ENCODE measurements around the gene EVI2A. TPM values are rescaled to one million over a fixed set of nuclear protein-coding genes. Genes with fewer than 3 reads are reported as not detected.

The EVI2A gene
- total and polyA plus RNA-seq, 9 of the 15 experiments (the other 6 are each of a cell fraction or from before 2014, with no cell fraction given) = 0.06 to 0.37 (median 0.15) TPM; not detected in 3

GRCh38 chr17:31339906-31340661 is 18.7 kb upstream of the EVI2A start (continued):
- peak in 1 of 2 experiments; percentile 31; a peak in 1 of 4 replicates for TF ChIP-seq BCLAF1 (IDR thresholded peaks at IDR 0.05; ENCODE audit: borderline replicate concordance in 1 of 2, control insufficient read depth in 1 of 2, low read depth in 2 of 2, low read length in 1 of 2)
- peak; percentile 81 for TF ChIP-seq KLF16 (IDR thresholded peaks at IDR 0.05)
- TF ChIP-seq TRIM25 (IDR thresholded peaks at IDR 0.05; ENCODE audit: borderline replicate concordance) = no peak
- TF ChIP-seq DMBX1 (CRISPR knock-in tag; IDR thresholded peaks at IDR 0.05; ENCODE audit: borderline replicate concordance) = no peak
- no peak for TF ChIP-seq ZNF79 (CRISPR knock-in tag; IDR thresholded peaks at IDR 0.05; ENCODE audit: low read depth)
- peak; percentile 59 to 67 for TF ChIP-seq FOXK2 (conservative IDR thresholded peaks at IDR 0.05 in 1 of 2, IDR thresholded peaks at IDR 0.05 in 1 of 2; ENCODE audit: low read depth in 2 of 2)
- peak in 1 of 2 experiments; percentile 38; a peak in 1 of 4 replicates for TF ChIP-seq TEAD1 (CRISPR knock-in tag; IDR thresholded peaks at IDR 0.05)
- no peak for TF ChIP-seq GTF2A2 (tag; IDR thresholded peaks at IDR 0.05)
- peak; percentile 88 for TF ChIP-seq JUND (IDR thresholded peaks at IDR 0.05; ENCODE audit: borderline replicate concordance, low read depth, low read length)
- peak; percentile 88; the same call in 2 of the 3 replicates for TF ChIP-seq JUND (tag; IDR thresholded peaks at IDR 0.05; ENCODE audit: borderline replicate concordance, low read depth, low read length)
- no peak for TF ChIP-seq KDM4B (IDR thresholded peaks at IDR 0.05; ENCODE audit: borderline replicate concordance in 2 of 2, low read depth in 1 of 2)
- TF ChIP-seq COPS2 (conservative IDR thresholded peaks at IDR 0.05) = no peak
- no peak for TF ChIP-seq MAX (CRISPR knock-in tag; IDR thresholded peaks at IDR 0.05)
- peak; percentile 49 for TF ChIP-seq MEIS2 (IDR thresholded peaks at IDR 0.05; ENCODE audit: partially characterized antibody)
- TF ChIP-seq HDAC1 (IDR thresholded peaks at IDR 0.05) = peak in 1 of 2 experiments; percentile 68; a peak in 2 of 4 replicates
- TF ChIP-seq SMARCC2 (IDR thresholded peaks at IDR 0.05; ENCODE audit: low read depth) = peak; percentile 80
- no peak for TF ChIP-seq BDP1 (IDR thresholded peaks at IDR 0.05; ENCODE audit: insufficient read depth, insufficient read length)
- peak; percentile 94 for TF ChIP-seq ARID1B (IDR thresholded peaks at IDR 0.05)
- TF ChIP-seq MAFF (IDR thresholded peaks at IDR 0.05; ENCODE audit: low read length) = peak; percentile 17; the same call in 1 of the 2 replicates
- peak; percentile 76 for TF ChIP-seq ATF7 (IDR thresholded peaks at IDR 0.05)
- no peak for TF ChIP-seq ESRRA (IDR thresholded peaks at IDR 0.05; ENCODE audit: borderline replicate concordance, low read depth)
- TF ChIP-seq CHCHD3 (CRISPR knock-in tag; IDR thresholded peaks at IDR 0.05) = no peak
